Stimulated activated CD8-positive, alpha-beta memory T cell treated with anti-CD3 and anti-CD28 coated beads, Interleukin-2, amount 100 ng/mL, for 48 hours (primary cell): ENCODE measurements around the gene PRKAG2.
A peak's percentile ranks its signal among the peaks of the same experiment; 100 is the strongest.

Experiments used
- DNase-seq, 2 donors: peaks; one replicate each; pipeline ENCODE4 v3.0.0-alpha.2; 2020; ENCODE audit warnings: low read depth in 2 of 2

Gene PRKAG2

DNA sequence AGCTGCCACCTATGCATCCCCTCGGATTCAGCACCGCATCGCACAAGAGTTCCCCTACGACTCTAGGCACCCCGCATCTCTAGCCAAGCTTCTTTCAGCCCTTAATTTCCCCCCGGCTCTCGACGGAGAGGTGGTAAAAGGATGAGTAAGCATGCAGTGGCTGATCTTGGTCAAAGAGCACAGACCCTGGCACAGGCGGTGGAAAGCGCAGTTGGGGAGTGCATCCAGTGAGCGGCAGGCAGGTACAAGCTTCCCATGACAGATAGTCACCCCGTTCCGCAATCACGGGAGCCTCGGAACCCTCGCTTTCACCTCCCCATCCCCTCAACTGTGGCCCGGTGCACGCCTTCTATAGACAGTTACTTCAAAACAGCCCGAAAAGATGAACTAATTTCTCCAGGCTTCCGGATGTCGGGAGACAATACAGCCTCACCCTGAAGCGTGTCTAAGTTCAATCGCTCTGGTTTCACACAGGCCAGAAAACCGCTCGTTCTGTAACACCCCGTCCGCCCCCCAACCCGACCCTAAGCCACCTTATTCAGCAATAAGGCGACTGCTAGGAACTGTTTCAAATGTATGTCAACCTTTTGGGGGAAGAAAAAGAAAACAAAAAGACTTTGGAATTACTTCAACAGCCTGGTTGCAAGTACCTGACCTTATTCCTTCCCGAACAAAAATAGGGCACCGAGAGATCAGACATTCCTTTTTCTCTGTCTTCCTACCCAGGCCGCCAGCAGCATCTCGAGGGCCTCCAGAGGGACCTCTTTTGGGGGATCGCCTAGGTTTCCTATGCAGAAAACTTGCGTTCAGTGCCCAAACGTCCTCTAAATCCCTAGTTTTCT, 358.6 kb downstream of the PRKAG2 start:
- DNase-seq: peak; percentile 34 to 42

DNA sequence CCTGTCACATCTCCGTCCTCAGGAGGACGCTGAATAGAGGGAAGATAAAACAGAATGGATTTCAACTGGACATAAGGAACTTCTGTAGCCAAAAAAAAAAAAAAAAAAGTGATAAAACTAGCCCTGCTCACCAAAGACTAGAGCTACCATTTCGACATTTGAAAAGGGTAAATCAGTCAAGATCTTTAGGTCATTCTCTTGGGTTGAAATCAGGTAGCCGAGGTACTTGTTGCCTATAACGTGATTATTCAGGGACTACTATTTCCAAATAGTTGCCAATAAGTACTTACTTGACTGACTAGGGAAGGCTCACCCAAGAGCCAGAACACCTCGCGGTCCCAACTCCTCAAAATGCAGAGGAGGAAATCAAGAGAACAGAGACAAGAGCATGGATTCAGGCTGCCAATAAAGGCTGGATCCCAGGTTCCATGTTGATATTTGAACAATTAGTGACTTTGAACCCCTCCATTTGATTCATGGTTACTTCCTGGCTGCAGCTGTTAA, 359.3 kb downstream of the PRKAG2 start:
- no peak for DNase-seq

DNA sequence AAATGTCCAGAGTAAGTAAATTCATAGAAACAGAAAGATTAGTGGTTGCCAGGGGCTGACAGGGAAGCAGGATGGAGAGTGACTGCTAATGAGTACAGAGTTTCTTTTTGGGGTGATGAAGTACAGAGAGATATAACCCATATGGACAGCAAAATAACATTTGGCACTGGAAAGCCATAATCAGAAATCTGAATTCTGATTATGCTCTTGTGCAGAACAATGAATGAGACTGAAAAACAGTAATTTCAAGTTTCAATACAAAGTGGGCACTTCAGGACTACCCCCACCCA, 361.7 kb downstream of the PRKAG2 start:
- DNase-seq: no peak

DNA sequence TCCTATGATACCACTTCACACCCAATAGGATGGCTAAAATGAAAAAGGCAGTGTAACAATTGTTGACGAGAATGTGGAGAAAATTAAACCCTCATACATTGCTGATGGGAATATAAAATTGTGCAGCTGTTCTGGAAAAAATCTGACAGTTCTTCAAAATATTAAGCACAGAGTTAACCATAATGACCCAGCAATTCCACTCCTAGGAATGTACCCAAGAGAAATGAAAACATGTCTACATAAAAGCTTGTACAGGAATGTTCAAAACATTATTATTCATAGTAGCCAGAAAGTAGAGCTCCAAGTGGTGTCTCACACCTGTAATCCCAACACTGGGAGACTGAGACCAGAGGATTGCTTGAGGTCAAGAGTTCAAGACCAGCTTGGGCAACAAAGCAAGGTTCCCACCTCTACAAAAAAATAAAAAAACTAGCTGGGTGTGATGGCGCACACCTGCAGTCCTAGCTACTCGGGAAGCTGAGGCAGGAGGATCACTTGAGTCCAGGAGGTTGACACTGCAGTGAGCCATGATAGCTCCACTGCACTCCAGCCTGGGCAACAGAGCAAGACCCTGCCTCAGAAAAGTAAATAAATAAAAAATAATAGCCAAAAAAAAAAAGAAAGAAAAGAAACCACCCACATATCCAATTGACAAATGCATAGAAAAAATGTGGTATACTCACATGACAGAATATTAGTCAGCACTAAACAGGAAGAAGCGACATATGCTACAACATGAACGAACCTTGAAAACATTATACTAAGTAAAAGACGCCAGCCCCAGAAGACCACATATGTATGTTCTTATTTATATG, 362.2 kb downstream of the PRKAG2 start:
- no peak for DNase-seq

DNA sequence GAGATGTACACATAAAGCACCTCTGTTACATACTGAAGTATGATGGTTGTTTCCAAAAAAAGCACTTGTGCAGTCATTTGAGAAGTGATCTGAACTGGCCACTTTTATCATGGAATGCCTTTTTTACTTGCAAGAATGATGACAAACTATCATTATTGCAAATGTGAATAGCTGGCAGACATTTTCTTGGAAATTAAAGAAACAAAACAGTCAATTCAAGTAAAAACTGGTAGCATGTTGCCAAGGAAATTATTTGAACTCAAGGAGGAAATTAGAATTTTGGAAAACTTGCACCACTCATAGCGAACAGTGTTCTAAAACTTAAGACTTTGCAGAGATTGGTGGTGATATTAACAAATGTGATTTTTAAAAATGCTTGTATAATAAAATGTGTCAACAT, 363.8 kb downstream of the PRKAG2 start:
- no peak for DNase-seq

DNA sequence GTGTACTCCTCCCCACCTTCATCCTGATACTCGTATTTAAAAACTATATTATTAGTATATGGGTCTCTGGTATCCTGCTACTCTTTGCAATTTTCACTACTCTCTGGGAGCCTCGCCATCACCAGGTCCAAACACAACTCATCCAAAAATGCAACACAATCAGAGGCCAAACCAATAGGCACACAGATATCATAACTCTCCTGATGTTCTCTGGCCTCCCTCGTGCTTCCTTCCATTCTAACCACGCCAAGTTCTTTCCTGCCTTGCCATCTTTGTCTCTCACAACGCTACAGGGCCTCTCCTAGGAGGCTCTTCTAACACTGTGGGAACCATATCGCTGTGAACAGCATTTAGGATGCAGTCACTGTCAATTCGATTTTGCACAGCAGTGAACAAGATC, 364.6 kb downstream of the PRKAG2 start:
- DNase-seq: no peak

DNA sequence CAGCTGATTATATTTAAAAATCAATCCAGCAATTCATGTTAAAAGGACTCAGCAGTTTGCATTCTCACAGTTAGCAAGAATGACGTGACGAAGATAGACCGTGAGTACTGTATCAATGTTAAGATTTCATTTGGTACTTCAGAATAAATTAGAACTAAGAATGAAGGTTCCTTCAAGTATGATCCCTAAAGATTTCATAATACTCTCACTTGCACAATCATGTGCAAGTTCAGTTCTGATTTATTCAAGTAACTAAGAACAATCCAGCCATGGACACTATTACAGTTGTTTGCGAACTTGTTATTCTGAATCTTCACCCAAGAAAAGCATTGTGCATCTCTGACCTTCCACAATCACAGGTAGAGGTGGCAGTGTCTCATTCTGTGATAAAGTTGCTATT, 365.0 kb downstream of the PRKAG2 start:
- DNase-seq: no peak

DNA sequence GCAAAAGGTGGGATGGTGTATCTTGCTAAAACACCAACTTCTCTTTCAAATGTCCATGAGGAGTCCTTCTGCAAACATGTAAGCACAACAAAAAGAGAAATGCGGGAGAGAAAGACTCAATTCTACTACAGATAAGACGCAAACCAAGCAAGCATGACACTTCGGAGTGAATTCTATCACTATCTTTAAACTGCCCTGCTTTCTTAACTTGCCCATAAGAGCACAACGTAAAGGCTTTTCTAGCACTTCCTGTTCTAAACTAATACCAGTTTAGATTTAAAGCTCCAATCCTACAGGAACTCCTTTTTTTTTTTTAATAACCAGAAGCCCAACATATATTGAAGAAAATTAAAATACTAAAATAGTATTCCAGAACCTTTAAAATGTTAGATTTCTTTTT, 365.6 kb downstream of the PRKAG2 start:
- no peak for DNase-seq

DNA sequence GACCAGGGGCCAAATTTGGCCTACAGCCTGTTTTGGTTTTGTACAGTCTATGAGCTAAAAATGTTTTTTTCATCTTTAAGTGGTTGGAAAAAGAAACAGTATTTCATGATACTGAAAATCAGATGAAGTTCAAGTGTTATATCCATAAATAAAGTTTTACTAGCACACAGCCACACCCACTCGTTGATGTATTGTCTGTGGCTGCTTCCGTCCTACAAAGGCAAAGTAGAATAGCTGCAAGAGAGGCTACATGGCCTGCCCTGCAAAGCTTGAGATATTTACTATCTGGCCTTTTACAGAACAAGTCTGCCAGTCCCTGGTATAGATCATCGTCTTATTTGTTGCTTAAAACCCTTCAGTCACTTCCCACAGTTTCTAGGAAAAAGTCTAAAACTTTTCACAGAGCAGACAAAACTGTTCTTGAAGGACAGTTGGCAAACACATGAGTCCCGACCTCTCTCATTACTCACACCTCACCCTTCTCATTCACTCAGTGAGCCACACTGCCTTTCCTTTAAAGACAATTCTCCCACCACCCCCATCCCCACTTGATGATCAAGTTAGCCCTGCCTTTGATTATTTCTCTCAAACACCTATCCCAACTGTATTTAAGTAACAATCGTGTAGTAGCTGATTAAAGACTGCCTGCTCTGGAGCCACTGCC, 367.1 kb downstream of the PRKAG2 start:
- no peak for DNase-seq

DNA sequence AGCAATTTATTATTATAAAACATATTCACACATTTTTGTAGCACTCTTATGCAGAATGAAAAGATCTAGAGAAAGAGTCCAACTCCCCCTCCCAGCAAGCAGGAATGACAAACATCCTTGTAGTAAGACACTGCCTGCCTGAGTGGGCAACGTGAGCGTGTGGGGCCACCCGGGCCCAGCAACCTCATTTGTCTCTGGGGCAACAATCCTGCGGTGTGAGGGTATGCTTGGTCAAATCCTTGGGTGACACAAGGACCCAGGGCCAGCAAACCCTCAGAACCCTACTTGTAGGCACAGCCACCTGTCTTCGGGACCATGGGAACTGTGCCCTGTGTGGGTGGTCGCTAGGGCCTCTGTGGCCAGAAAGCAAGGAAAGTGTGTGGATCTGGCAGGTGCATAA, 367.9 kb downstream of the PRKAG2 start:
- no peak for DNase-seq

DNA sequence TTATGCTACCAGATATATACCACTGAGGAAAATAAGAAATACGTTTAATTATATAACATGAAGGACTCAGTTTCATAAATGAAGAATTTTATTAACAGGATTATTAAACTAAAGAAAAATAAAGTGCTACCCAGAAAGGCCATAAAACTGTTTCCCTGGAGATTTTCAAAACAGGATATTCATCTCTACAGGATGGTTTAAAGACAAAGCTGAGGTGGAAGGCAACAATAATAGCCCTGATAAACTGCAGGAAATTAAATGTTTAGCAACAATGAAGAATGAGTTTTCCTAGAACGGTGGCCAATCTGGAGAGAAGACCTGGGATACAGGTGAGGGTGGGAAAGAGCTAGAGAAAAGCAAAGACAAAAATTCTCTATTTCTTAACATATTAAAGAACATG, 369.1 kb downstream of the PRKAG2 start:
- no peak for DNase-seq

DNA sequence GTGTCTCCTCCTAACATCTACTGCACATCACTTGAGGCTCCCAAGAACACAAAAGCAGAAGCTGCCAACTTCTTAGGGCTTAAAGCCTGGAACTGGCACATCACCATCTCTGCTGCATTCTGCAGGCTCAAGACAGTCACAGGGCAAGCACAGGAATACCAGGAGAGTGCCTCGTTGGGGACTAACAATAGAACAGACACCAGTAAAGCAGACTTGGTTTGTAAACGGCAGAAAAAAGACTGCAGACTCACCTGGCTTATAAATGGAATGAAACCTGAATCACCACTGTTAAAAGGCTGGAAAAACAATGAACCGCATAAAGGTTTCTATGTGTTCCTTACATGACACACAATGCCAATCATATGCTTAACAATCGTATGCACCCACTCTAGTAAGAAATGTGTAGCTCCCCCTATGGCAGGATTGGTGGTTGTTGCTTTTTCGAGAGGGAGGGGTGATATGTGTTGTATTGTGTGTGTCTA, 370.0 kb downstream of the PRKAG2 start:
- DNase-seq: no peak
